SW480 (cell line): Measurements from ENCODE around the gene ARHGEF28.
A peak's percentile ranks its signal among the peaks of the same experiment; 100 is the strongest.

Source experiments
- DNase-seq: peaks from one replicate; pipeline ENCODE4 v3.0.0-alpha.2; 2016; ENCODE audit warnings: low spot score

The ARHGEF28 gene

GRCh38 chr5:73745836-73746235 lies 119.8 kb downstream of the ARHGEF28 start:
- no peak for DNase-seq

DNA sequence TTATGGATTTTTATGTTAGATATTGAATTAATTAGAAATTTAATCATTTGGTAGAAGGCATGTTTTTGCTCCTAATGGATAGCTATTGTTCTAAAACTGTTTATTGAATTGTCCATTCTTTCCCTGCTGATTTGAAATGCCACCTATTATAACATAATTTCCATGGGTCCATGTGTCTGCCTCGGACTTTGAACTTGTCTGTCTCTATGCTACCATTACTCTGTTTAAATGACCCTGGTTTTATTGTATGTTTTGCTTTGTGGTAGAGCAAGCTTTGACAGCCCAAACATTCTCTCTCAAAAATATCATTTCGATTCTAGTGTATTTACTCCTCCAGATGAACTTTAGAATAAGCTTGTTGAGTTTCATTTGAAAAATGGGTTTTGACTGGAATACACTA lies 120.6 kb downstream of the ARHGEF28 start:
- no peak for DNase-seq

DNA sequence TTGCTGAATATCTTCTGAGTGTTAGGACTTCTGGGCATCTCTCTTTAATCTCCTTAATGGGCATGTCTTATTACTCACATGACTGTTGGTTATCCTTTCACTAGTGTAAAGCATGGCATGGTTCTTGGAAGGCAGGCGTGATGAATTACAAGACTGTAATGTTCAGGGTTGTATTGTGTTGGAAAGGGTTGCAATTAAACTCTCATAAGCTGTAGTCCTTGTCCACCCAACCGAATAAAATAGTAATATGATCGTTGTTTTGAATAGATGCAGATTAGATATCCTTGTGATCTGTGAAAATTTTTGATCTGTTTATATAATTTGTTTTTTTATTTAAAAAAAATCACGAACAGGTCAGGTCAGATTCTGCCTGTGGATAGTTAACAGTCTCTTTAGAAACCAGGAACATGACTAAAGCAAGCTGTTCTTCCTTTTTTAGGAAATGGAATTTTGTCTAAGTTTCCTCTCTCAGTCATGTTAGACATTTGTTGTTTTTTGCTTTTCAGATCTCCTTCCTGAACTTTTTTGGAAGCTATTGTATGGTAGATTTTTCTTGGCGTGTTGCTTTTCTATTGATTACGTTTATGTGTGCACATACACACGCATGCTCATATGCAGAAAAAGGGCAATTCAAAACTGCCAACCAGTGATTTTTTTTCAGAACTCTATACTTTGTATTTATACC lies 121.8 kb downstream of the ARHGEF28 start:
- no peak for DNase-seq

DNA sequence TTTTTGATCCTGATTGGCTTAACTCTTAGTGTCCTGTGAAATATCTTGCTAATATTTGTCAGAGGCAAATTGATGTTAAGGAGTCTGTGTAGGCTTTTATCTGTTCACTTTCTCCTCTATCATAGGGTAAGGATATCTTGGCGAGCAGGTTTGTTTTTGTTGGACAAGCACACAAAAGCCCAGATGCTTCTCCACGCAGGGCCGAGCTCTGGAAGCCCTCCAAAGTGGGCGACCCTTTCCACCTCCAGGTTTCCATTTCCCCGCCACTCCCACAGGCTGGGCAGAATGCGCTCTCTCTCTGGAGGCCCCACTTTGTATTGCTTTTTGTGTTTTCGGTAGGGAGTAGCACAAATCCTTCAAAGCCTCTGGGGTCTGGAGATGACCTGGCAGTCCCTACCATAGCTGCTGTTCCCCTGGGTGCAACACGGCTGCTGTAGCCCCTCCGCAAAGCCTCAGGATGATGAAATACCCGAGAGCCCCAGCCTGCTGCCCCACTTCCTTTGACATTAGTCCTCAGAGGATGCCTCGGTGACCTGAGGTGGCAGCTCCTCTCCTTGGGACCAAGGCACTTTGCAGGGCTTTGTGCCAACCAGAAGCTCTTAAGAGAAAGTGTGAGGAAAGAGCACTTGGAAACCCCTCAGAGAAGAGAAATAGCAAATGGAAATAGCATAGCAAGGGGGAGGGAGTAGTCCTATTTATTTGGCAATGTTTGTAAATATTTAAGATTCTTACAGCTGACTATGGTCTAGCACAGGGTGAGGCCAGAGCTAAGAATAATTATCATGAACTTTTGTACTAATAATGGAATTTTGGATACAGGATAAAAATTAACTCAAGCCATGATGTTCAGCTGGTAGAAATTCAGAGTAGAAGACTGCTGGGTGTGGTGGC lies 122.8 kb downstream of the ARHGEF28 start:
- DNase-seq = no peak

- DNase-seq = no peak
Observed at GRCh38 chr5:73749485-73750270, 123.7 kb downstream of the ARHGEF28 start.

DNA sequence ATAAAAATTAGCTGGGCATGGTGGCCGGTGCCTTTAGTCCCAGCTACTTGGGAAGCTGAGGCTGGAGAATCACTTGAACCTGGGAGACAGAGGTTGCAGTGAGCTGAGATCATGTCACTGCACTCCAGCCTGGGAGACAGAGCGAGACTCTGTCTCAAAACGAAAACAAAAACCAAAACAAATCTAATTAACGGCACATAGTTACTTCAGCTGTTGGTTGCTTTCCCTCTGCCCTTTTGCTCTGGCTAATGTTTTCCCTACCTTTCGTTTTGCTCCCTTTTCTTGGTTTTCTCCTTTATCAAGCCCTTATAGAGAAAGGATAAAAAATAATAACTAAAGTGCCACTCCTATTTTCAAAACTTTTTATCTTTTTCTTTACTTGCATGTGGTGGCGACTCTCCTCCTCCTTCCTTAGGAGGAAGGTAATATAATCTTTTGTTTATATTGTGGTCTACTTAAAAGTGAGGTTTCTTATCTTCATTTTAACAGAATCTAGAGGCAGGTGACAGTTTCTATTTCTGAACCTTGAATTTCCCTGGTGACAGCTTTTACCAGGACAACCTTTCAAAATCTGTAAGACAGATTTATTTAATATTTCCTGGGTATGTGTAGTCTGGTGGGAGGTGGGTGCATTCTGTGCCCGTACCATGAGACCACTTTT lies 125.4 kb downstream of the ARHGEF28 start:
- no peak for DNase-seq

DNA sequence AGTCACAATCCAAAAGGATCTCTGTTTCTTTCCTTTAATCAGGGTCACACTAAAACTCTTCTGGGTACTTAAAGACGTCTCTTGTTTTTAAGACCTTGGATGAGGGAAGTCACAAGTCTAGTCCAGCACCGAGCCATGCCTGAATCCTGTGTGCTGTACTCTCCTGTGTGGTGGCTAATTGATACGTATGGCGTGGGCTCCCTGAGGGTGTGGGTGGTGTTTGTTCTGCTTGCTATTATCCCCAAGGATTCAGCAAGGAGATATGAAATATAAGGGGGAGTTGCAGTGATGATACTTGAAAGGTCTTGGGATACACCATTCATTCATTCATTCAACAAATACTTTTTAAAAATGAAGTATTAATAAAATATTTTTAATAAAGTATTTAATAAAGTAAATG lies 128.3 kb downstream of the ARHGEF28 start:
- DNase-seq = no peak

DNA sequence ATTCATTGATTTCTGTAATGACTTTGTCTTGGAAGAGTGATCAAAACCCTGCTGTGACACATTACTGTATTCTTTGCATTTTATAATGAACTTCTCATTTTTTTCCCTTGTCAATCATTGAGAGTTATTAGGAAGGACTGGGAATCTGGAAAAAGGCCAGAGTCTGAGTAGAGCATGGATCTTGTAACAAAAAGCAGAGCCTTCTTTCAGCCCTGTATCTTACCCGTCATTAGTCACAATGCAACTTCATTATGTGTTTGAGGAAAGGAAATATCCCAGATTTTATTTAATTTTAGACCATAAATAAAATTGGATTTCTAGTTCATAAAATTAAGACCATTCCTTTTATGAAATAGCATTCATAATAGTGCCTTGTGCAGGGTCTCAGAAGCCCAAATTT lies 131.4 kb downstream of the ARHGEF28 start:
- DNase-seq = no peak

DNA sequence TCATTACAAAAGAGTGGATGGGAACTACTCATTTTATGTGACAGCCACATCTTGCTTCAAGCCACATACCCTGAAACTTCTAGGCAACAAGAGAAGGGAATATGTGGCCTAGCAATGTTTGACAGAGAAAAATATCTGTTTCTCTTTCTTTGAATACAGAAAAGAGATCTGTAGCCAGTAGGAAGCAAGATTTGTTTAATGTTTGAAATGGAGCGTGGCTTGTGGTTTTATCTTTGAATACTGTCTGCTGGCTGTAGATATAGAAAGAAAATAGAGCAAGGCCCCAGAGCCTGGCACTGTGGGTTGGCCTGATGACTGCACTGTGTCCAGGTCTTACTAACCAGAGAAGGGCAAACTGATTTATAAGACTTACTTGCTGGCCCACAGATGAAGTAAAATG lies 133.8 kb downstream of the ARHGEF28 start:
- DNase-seq = no peak

- DNase-seq = no peak
Observed at GRCh38 chr5:73763300-73764032, 137.5 kb downstream of the ARHGEF28 start.

DNA sequence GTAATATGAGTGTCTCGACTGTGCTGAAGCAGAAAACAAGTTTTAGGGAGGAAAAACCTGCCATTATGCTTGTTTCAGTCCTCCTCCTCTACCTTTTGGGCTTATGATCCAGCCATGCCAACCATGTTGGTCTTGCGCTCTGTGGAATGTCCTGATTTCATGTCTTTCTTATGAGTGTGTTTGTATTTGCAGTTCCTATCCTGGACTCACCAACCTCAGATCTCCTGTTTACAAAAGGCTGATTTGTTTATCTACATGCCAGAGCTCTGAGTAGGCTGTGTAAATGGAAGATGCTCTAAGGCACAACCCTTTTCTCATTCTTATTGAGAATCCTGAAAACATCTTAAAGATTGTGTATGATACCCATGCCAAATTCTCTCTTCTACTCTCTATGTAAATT lies 138.6 kb downstream of the ARHGEF28 start:
- DNase-seq = peak; percentile 11

DNA sequence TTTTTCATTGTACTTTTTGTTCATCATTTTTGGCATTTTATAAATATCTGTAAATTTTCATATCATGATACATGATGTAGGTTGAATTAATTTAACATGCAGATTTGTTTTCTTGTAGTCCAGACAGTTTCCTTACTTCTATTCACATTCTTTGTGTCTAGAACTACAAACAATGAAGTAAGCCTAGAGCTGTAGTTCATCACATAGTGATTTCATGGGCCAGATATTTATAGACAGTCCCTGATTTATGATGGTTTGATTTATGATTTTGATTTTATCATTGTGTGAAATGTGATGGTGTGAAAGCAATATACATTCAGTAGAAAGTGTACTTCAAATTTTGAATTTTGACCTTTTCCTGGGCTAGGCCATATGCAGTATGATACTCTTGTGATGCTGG lies 139.0 kb downstream of the ARHGEF28 start:
- no peak for DNase-seq

- DNase-seq = no peak
Observed at GRCh38 chr5:73766902-73767301, 140.9 kb downstream of the ARHGEF28 start.

- DNase-seq = no peak
Observed at GRCh38 chr5:73770172-73771025, 144.4 kb downstream of the ARHGEF28 start.

- no peak for DNase-seq
Observed at GRCh38 chr5:73774924-73775323, 148.9 kb downstream of the ARHGEF28 start.

DNA sequence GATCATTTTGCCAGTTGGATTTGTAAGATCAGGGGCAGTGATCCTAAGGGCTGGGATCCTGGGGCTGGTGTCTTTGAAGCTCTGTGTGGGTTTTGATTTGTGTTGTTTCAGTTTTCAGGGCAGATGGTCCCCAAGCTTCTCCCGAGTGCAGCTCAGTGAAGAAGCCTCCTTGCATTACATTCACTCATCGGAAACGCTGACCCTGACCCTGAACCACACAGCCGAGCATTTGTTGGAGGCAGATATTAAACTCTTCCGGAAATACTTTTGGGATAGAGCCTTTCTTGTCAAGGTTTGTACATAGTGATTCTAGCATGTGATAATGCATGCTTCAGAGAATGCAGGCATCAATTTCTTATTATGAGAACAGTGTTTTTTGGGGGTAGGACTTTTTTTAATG lies 150.4 kb downstream of the ARHGEF28 start:
- no peak for DNase-seq

GRCh38 chr5:73777192-73777591 lies 151.2 kb downstream of the ARHGEF28 start:
- DNase-seq = no peak

- no peak for DNase-seq
Observed at GRCh38 chr5:73780302-73781080, 154.5 kb downstream of the ARHGEF28 start.

- DNase-seq = no peak
Observed at GRCh38 chr5:73781107-73781768, 155.2 kb downstream of the ARHGEF28 start.
